Nephron progenitor cell (in vitro differentiated cells): ENCODE data around the gene TTLL6.

ENCODE experiments used
- DNase-seq: peaks from one replicate; pipeline ENCODE4 v3.0.0; 2021
- H3K27ac Mint-ChIP-seq: 2 replicates; pipeline ENCODE4 v1.8.0; 2021; ENCODE audit warnings: mild to moderate bottlenecking, moderate library complexity, mixed read lengths
- H3K27me3 Mint-ChIP-seq: 2 replicates; pipeline ENCODE4 v1.8.0; 2021; ENCODE audit warnings: mild to moderate bottlenecking, low read depth, mixed read lengths; ENCODE audit not compliant: poor library complexity
- H3K36me3 Mint-ChIP-seq: 2 replicates; pipeline ENCODE4 v1.8.0; 2021; ENCODE audit warnings: low read depth, mixed read lengths
- H3K4me1 Mint-ChIP-seq: 2 replicates; pipeline ENCODE4 v1.8.0; 2021; ENCODE audit warnings: mixed read lengths
- H3K4me3 Mint-ChIP-seq: 2 replicates; pipeline ENCODE4 v1.8.0; 2021; ENCODE audit warnings: mild to moderate bottlenecking, moderate library complexity, mixed read lengths
- H3K9me3 Mint-ChIP-seq: 2 replicates; pipeline ENCODE4 v1.8.0; 2021; ENCODE audit warnings: mild to moderate bottlenecking, moderate library complexity, mixed read lengths
- CTCF ChIP-seq: fragments of 200-600 bp; sonication (generic); IDR thresholded peaks from 2 replicates; pipeline ENCODE4 v1.5.0; 2021; ENCODE audit warnings: antibody characterized with exemption

TTLL6 gene

GRCh38 chr17:48721009-48721402 is 96.0 kb downstream of the TTLL6 start:
- DNase-seq = no peak
- Mint-ChIP-seq H3K27ac (no peak overlapping the region), H3K9me3 (no peaks in the 10 kb centered on the region), H3K27me3 (peaks cover 100% of the 10 kb centered on the region), H3K4me1 (peaks cover 57% of the 10 kb centered on the region), H3K4me3 (no peak overlapping the region), H3K36me3 (no peaks in the 10 kb centered on the region)
- TF ChIP-seq CTCF = no peak

- Mint-ChIP-seq H3K9me3 (no peaks in the 10 kb centered on the region), H3K27me3 (peaks cover 98% of the 10 kb centered on the region), H3K36me3 (no peaks in the 10 kb centered on the region), H3K4me1 (peaks cover 53% of the 10 kb centered on the region), H3K27ac (no peak overlapping the region), H3K4me3 (peak overlapping the region; percentile 45)
- no peak for TF ChIP-seq CTCF
- no peak for DNase-seq
Observed at GRCh38 chr17:48720266-48721008, 96.6 kb downstream of the TTLL6 start.

- H3K9me3 Mint-ChIP-seq = no peaks in the 10 kb centered on the region
- peak overlapping the region; percentile 84 for H3K4me3 Mint-ChIP-seq
- H3K27ac Mint-ChIP-seq = no peak overlapping the region
- peaks cover 48% of the 10 kb centered on the region for H3K4me1 Mint-ChIP-seq
- TF ChIP-seq CTCF = no peak
- peak; percentile 59 for DNase-seq
- H3K36me3 Mint-ChIP-seq = no peaks in the 10 kb centered on the region
- H3K27me3 Mint-ChIP-seq = peaks cover 93% of the 10 kb centered on the region
Observed at GRCh38 chr17:48719642-48720265, 97.3 kb downstream of the TTLL6 start.

GRCh38 chr17:48718761-48719641 is 98.0 kb downstream of the TTLL6 start:
- H3K27me3 Mint-ChIP-seq = peaks cover 90% of the 10 kb centered on the region
- no peak overlapping the region for H3K27ac Mint-ChIP-seq

GRCh38 chr17:48718227-48718760 is 98.7 kb downstream of the TTLL6 start:
- Mint-ChIP-seq H3K4me1 (peaks cover 34% of the 10 kb centered on the region), H3K4me3 (peak overlapping the region; percentile 84), H3K27me3 (peaks cover 87% of the 10 kb centered on the region), H3K27ac (no peak overlapping the region), H3K36me3 (no peaks in the 10 kb centered on the region), H3K9me3 (no peaks in the 10 kb centered on the region)
- no peak for DNase-seq
- no peak for TF ChIP-seq CTCF

More at GRCh38 chr17:48718761-48719641, 98.0 kb downstream of the TTLL6 start:
- H3K4me3 Mint-ChIP-seq = peak overlapping the region; percentile 84
- no peaks in the 10 kb centered on the region for H3K36me3 Mint-ChIP-seq
- TF ChIP-seq CTCF = no peak
- peak; percentile 52 for DNase-seq
- peaks cover 42% of the 10 kb centered on the region for H3K4me1 Mint-ChIP-seq
- H3K9me3 Mint-ChIP-seq = no peaks in the 10 kb centered on the region
